ENCODE results near the gene ZNRF2. TPM values are rescaled to one million over a fixed set of nuclear protein-coding genes. Genes with fewer than 3 reads are reported as not detected.
A peak's percentile ranks its signal among the peaks of the same experiment; 100 is the strongest.

ZNRF2 gene
- total RNA-seq, 1 experiment from 2014 or later = 22.1 TPM

GRCh38 chr7:30323006-30323355, 38.6 kb downstream of the ZNRF2 start:
- intact Hi-C loops (cut with micrococcal nuclease; ENCODE audit: unreplicated experiment) = no loop called here
- POLR2A ChIA-PET = no interaction called here

GRCh38 chr7:30327813-30328212, 43.4 kb downstream of the ZNRF2 start:
- no peak for TF ChIP-seq REST (IDR thresholded peaks at IDR 0.05; ENCODE audit: insufficient read depth in 1 of 2, low read depth in 2 of 2, low read length in 1 of 2)
- no peak for TF ChIP-seq SIN3A (IDR thresholded peaks at IDR 0.05; ENCODE audit: borderline replicate concordance, insufficient read depth, low read depth, low read length)
- no peak for TF ChIP-seq CTCF (IDR thresholded peaks at IDR 0.05)
- no peak for TF ChIP-seq POLR2AphosphoS5 (IDR thresholded peaks at IDR 0.05; ENCODE audit: low read depth, low read length)
- TF ChIP-seq TCF7L2 (IDR thresholded peaks at IDR 0.05; ENCODE audit: low read depth, low read length) = no peak
- CTCF ChIA-PET = no interaction called here
- Histone ChIP-seq H3K27me3 (ENCODE audit: control insufficient read depth, insufficient read depth, low read length) (no peaks in the 10 kb centered on the region), H3K36me3 (ENCODE audit: control insufficient read depth, insufficient read depth, low read length) (no peaks in the 10 kb centered on the region), H3K27ac (ENCODE audit: low read length) (no peak overlapping the region), H3K9me3 (ENCODE audit: control insufficient read depth, insufficient read depth, low read depth, low read length) (no peaks in the 10 kb centered on the region), H3K4me1 (ENCODE audit: control insufficient read depth, insufficient read depth, low read length) (peaks cover 6% of the 10 kb centered on the region), H3K4me3 (ENCODE audit: low read depth in 2 of 2, low read length in 2 of 2) (no peak overlapping the region)
- ATAC-seq (no peak), DNase-seq (ENCODE audit: low read depth, low spot score) (no peak)
- in situ Hi-C loops (cut with HindIII; ENCODE audit: low pct_unique_long_range_greater_than_20kb, low sequenced_read_pairs) = no loop called here
- intact Hi-C loops (cut with micrococcal nuclease; ENCODE audit: unreplicated experiment) = no loop called here
- no TSS peak for BruUV-seq (replicated peaks)
- POLR2A ChIA-PET = no interaction called here

More at GRCh38 chr7:30323006-30323355, 38.6 kb downstream of the ZNRF2 start:
- in situ Hi-C loops (cut with HindIII; ENCODE audit: low pct_unique_long_range_greater_than_20kb, low sequenced_read_pairs) = no loop called here
- no peak for TF ChIP-seq TCF7L2 (IDR thresholded peaks at IDR 0.05; ENCODE audit: low read depth, low read length)
- Histone ChIP-seq H3K4me3 (ENCODE audit: low read depth in 2 of 2, low read length in 2 of 2) (no peak overlapping the region), H3K27ac (ENCODE audit: low read length) (no peak overlapping the region), H3K36me3 (ENCODE audit: control insufficient read depth, insufficient read depth, low read length) (no peaks in the 10 kb centered on the region), H3K9me3 (ENCODE audit: control insufficient read depth, insufficient read depth, low read depth, low read length) (no peaks in the 10 kb centered on the region), H3K27me3 (ENCODE audit: control insufficient read depth, insufficient read depth, low read length) (no peaks in the 10 kb centered on the region), H3K4me1 (ENCODE audit: control insufficient read depth, insufficient read depth, low read length) (peaks cover 41% of the 10 kb centered on the region)
- CTCF ChIA-PET = interaction anchor here (1.0 kb wide), 1 partner anchor 28 kb away, joined by 12 read pairs; no protein-coding TSS in a partner anchor
- ATAC-seq = peak; percentile 40; the same call in 1 of the 2 replicates
- no TSS peak for BruUV-seq (replicated peaks)
- no peak for DNase-seq (ENCODE audit: low read depth, low spot score)

GRCh38 chr7:30328381-30328780, 44.0 kb downstream of the ZNRF2 start:
- no TSS peak for BruUV-seq (replicated peaks)
- no peak for TF ChIP-seq REST (IDR thresholded peaks at IDR 0.05; ENCODE audit: insufficient read depth in 1 of 2, low read depth in 2 of 2, low read length in 1 of 2)
- TF ChIP-seq TCF7L2 (IDR thresholded peaks at IDR 0.05; ENCODE audit: low read depth, low read length) = no peak
- TF ChIP-seq SIN3A (IDR thresholded peaks at IDR 0.05; ENCODE audit: borderline replicate concordance, insufficient read depth, low read depth, low read length) = no peak
- TF ChIP-seq POLR2AphosphoS5 (IDR thresholded peaks at IDR 0.05; ENCODE audit: low read depth, low read length) = no peak
- no peak for TF ChIP-seq CTCF (IDR thresholded peaks at IDR 0.05)
- no peak for DNase-seq (ENCODE audit: low read depth, low spot score)
- no peaks in the 10 kb centered on the region for H3K9me3 ChIP-seq (ENCODE audit: control insufficient read depth, insufficient read depth, low read depth, low read length)
- no peaks in the 10 kb centered on the region for H3K27me3 ChIP-seq (ENCODE audit: control insufficient read depth, insufficient read depth, low read length)
- intact Hi-C loops (cut with micrococcal nuclease; ENCODE audit: unreplicated experiment) = no loop called here
- POLR2A ChIA-PET = no interaction called here
- no peak for ATAC-seq
- no peaks in the 10 kb centered on the region for H3K36me3 ChIP-seq (ENCODE audit: control insufficient read depth, insufficient read depth, low read length)
- no peak overlapping the region for H3K4me3 ChIP-seq (ENCODE audit: low read depth in 2 of 2, low read length in 2 of 2)
- H3K4me1 ChIP-seq (ENCODE audit: control insufficient read depth, insufficient read depth, low read length) = peaks cover under 1% of the 10 kb centered on the region; the same call in 1 of the 2 replicates
- in situ Hi-C loops (cut with HindIII; ENCODE audit: low pct_unique_long_range_greater_than_20kb, low sequenced_read_pairs) = no loop called here
- no peak overlapping the region for H3K27ac ChIP-seq (ENCODE audit: low read length)
- CTCF ChIA-PET = no interaction called here

All from Panc1 (cell line).